Loucy (cell line): Measurements from ENCODE around the gene FAM13A.
"Not testable (repeated sequence)": the region's sequence is repeated elsewhere in the genome, so short reads cannot be mapped to it uniquely, and the experiment has no call there.

Experiments used
- H2AFZ ChIP-seq: fragments of 200-600 bp; sonication (generic); 2 replicates; pipeline ENCODE4 v1.6.0; 2016; ENCODE audit warnings: antibody characterized with exemption, mild to moderate bottlenecking, low read length, moderate library complexity
- H3F3A ChIP-seq: fragments of 200-600 bp; 2 replicates; pipeline ENCODE4 v1.6.0; 2016; ENCODE audit warnings: antibody characterized with exemption, low read depth, mild to moderate bottlenecking
- H3K27me3 ChIP-seq: fragments of 200-600 bp; sonication (generic); 2 replicates; pipeline ENCODE4 v1.6.1; 2014; ENCODE audit warnings: low read length, mild to moderate bottlenecking; ENCODE audit not compliant: insufficient read depth, poor library complexity, severe bottlenecking
- H3K36me3 ChIP-seq: fragments of 200-600 bp; sonication (generic); 2 replicates; pipeline ENCODE4 v1.6.1; 2016; ENCODE audit warnings: low read length; ENCODE audit not compliant: insufficient read depth
- H3K4me1 ChIP-seq: fragments of 200-600 bp; sonication (generic); 2 replicates; pipeline ENCODE4 v1.5.1; 2014; ENCODE audit warnings: low read length, mild to moderate bottlenecking; ENCODE audit not compliant: insufficient read depth, poor library complexity, severe bottlenecking
- H3K4me2 ChIP-seq: fragments of 200-600 bp; sonication (generic); 2 replicates; pipeline ENCODE4 v1.6.0; 2014; ENCODE audit warnings: antibody characterized with exemption, low read length, low read depth, mild to moderate bottlenecking; ENCODE audit not compliant: poor library complexity, severe bottlenecking
- H3K4me3 ChIP-seq: fragments of 200-600 bp; sonication (generic); 2 replicates; pipeline ENCODE4 v1.5.1; 2014; ENCODE audit warnings: low read length, mild to moderate bottlenecking, mixed read lengths; ENCODE audit not compliant: poor library complexity, severe bottlenecking
- H3K79me2 ChIP-seq: fragments of 200-600 bp; sonication (generic); 2 replicates; pipeline ENCODE4 v1.6.1; 2014; ENCODE audit warnings: low read length; ENCODE audit not compliant: insufficient read depth
- H3K9ac ChIP-seq: fragments of 200-600 bp; sonication (generic); 2 replicates; pipeline ENCODE4 v1.6.0; 2014; ENCODE audit warnings: mild to moderate bottlenecking, low read depth, low read length, moderate library complexity; ENCODE audit not compliant: poor library complexity, severe bottlenecking
- H3K9me2 ChIP-seq: fragments of 200-600 bp; sonication (generic); replicated peaks from 2 replicates; pipeline ENCODE4 v1.6.1; 2016; ENCODE audit warnings: low read depth, low read length, mixed read lengths
- H3K9me3 ChIP-seq: fragments of 200-600 bp; sonication (generic); 2 replicates; pipeline ENCODE4 v1.6.1; 2014; ENCODE audit warnings: mild to moderate bottlenecking, antibody characterized with exemption, low read length, low read depth; ENCODE audit not compliant: insufficient read depth
- H4K20me1 ChIP-seq: fragments of 200-600 bp; sonication (generic); 2 replicates; pipeline ENCODE4 v1.6.0; 2014; ENCODE audit warnings: antibody characterized with exemption, low read length, mild to moderate bottlenecking; ENCODE audit not compliant: insufficient read depth, poor library complexity, severe bottlenecking
- EZH2phosphoT487 ChIP-seq: fragments of 200-600 bp; IDR thresholded peaks from 2 replicates; pipeline ENCODE4 v1.6.1; 2018; ENCODE audit warnings: antibody characterized with exemption, mild to moderate bottlenecking, moderate library complexity, borderline replicate concordance
- TF ChIP-seq, protein P1 (sequence below): fragments of 200-600 bp; sonication (generic); conservative IDR thresholded peaks from 2 replicates; pipeline ENCODE4 v1.5.1; 2014; ENCODE audit warnings: mild to moderate bottlenecking, antibody characterized with exemption, low read length

Gene FAM13A

DNA sequence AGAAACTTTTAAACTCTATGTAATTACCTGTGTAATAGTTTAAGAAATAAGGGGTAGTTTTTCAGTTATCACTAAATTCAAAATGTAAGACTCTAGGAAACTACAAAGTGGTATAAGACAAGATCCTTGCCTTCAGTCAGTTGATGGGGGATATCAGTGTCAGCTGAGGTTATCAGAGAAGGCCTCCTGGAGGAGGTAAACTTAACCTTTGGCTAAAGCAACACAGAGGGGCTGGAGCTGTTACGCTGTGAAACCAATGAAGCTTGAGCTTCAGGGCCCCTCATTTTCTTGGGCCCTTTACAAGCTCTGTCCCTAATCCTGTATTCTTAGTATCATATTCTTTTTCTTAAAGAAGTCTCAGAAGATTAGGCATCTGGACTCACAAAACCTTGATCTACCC is 35.9 kb downstream of the FAM13A start:
- TF ChIP-seq, protein P1, sequence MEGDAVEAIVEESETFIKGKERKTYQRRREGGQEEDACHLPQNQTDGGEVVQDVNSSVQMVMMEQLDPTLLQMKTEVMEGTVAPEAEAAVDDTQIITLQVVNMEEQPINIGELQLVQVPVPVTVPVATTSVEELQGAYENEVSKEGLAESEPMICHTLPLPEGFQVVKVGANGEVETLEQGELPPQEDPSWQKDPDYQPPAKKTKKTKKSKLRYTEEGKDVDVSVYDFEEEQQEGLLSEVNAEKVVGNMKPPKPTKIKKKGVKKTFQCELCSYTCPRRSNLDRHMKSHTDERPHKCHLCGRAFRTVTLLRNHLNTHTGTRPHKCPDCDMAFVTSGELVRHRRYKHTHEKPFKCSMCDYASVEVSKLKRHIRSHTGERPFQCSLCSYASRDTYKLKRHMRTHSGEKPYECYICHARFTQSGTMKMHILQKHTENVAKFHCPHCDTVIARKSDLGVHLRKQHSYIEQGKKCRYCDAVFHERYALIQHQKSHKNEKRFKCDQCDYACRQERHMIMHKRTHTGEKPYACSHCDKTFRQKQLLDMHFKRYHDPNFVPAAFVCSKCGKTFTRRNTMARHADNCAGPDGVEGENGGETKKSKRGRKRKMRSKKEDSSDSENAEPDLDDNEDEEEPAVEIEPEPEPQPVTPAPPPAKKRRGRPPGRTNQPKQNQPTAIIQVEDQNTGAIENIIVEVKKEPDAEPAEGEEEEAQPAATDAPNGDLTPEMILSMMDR, result no peak
- no peak for TF ChIP-seq EZH2phosphoT487

DNA sequence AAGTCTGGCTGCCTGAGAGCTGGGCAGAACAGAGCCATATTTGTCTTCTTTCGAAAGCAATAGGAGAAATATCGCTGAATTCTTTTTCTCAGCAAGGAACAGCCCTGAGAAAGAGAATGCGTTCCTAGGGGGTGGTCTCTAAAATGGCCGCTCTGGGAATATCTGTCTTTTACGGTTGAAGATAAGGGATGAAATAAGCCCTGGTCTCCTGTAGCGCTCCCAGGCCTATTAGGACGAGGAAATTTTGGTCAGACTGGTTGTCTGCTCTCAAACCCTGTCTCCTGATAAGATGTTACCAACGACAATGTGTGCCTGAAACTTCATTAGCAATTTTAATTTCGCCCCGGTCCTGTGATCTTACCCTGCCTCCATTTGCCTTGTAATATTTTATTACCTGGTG is 42.1 kb downstream of the FAM13A start:
- not testable (repeated sequence) for H3K4me2 ChIP-seq, H2AFZ ChIP-seq, H4K20me1 ChIP-seq, H3K4me3 ChIP-seq, H3K27me3 ChIP-seq, H3K9me3 ChIP-seq, H3K79me2 ChIP-seq, H3K4me1 ChIP-seq, H3K9me2 ChIP-seq, H3F3A ChIP-seq, H3K9ac ChIP-seq
- peaks cover 21% of the 10 kb centered on the region for H3K36me3 ChIP-seq

More for the DNA sequence above, 35.9 kb downstream of the FAM13A start:
- H3K79me2 ChIP-seq, result no peaks in the 10 kb centered on the region
- H3K36me3 ChIP-seq, result peaks cover 7% of the 10 kb centered on the region; the same call in 1 of the 2 replicates
- H3K4me2 ChIP-seq, result no peak overlapping the region
- H3K4me1 ChIP-seq, result no peaks in the 10 kb centered on the region
- H2AFZ ChIP-seq, result no peak overlapping the region
- H3K27me3 ChIP-seq, result no peaks in the 10 kb centered on the region
- no peak overlapping the region for H3K9ac ChIP-seq
- no peaks in the 10 kb centered on the region for H3F3A ChIP-seq
- H3K9me3 ChIP-seq, result no peaks in the 10 kb centered on the region
- no peaks in the 10 kb centered on the region for H3K9me2 ChIP-seq
- H3K4me3 ChIP-seq, result no peak overlapping the region
- no peaks in the 10 kb centered on the region for H4K20me1 ChIP-seq

DNA sequence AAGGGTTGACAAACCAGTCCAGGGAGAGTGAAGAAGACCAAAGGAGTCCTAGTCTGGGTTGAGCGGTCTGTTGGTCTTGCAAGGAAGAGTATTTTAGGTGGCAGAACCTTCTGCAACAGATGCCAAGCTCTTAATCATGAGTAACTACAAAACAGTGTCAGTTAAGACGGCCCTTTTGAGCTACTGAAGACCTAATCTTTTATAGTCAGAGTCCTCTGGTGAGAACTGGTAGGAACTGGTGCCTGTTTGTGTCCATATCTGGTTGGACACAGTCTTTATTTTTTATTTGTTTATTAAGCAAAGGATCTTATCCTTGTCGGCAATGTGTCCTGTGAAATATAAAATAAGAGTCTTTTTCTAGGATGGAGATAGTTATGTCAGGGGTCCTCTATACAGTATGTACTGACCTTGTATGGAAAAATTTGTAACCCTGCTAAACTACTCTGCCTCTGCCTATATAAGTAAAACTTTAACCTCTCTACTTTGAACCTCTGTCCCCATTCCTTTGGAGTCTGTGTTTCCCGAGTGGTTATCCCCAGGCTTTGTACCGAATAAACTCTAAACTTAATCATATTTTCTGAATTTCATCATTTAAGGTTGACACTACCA is 47.1 kb downstream of the FAM13A start:
- H3F3A ChIP-seq, result no peaks in the 10 kb centered on the region
- no peak overlapping the region for H3K4me3 ChIP-seq
- H3K9me2 ChIP-seq, result no peaks in the 10 kb centered on the region
- no peaks in the 10 kb centered on the region for H4K20me1 ChIP-seq
- TF ChIP-seq, protein P1, result no peak
- TF ChIP-seq EZH2phosphoT487, result no peak
- no peak overlapping the region for H3K4me2 ChIP-seq
- H3K79me2 ChIP-seq, result no peaks in the 10 kb centered on the region
- H3K36me3 ChIP-seq, result peaks cover 9% of the 10 kb centered on the region; the same call in 1 of the 2 replicates
- no peaks in the 10 kb centered on the region for H3K27me3 ChIP-seq
- H3K4me1 ChIP-seq, result no peaks in the 10 kb centered on the region
- H3K9ac ChIP-seq, result no peak overlapping the region
- H3K9me3 ChIP-seq, result no peaks in the 10 kb centered on the region
- no peak overlapping the region for H2AFZ ChIP-seq

DNA sequence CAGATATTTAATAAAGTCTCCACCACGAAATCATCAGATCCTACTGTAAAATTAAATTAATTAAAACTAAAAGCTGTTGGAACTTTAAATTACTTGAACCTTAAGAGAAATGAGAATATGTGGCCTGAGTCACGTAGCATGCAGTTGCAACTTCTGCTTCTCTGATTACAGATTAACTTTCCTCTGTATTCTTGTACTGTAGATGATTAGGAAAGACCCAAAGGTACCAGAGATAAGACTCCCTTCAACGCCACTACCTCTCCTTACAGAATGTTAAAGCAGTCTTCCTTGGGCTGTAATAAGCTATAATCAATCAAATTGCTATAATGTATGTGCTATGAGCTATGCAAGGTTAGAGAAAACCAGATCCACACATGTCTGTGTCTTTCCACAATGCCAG is 47.9 kb downstream of the FAM13A start:
- Histone ChIP-seq H3F3A (no peaks in the 10 kb centered on the region), H3K9ac (no peak overlapping the region), H2AFZ (no peak overlapping the region), H3K4me1 (no peaks in the 10 kb centered on the region), H4K20me1 (no peaks in the 10 kb centered on the region), H3K4me2 (no peak overlapping the region), H3K4me3 (no peak overlapping the region), H3K9me2 (no peaks in the 10 kb centered on the region), H3K9me3 (no peaks in the 10 kb centered on the region), H3K79me2 (no peaks in the 10 kb centered on the region), H3K36me3 (peaks cover 4% of the 10 kb centered on the region; the same call in 1 of the 2 replicates), H3K27me3 (no peaks in the 10 kb centered on the region)
- TF ChIP-seq, protein P1, result no peak
- no peak for TF ChIP-seq EZH2phosphoT487
